ENCODE results near the gene SLC41A2. TPM values are rescaled to one million over a fixed set of nuclear protein-coding genes. Genes with fewer than 3 reads are reported as not detected.
A peak's percentile ranks its signal among the peaks of the same experiment; 100 is the strongest.

The SLC41A2 gene
- polyA plus RNA-seq, 1 donor (not counting 4 experiments of a cell fraction or from before 2014, with no cell fraction given), result 1.2 TPM

- Histone ChIP-seq H3K9me1 (ENCODE audit: control insufficient read depth, extremely low read depth, insufficient read depth, low read length) (no peaks in the 10 kb centered on the region), H3K4me3 (ENCODE audit: control insufficient read depth in 2 of 3, extremely low read depth in 1 of 3, insufficient read depth in 2 of 3, low read depth in 1 of 3, low read length in 3 of 3) (no peak overlapping the region), H2AFZ (ENCODE audit: control insufficient read depth, low read length) (no peak overlapping the region), H3K4me2 (ENCODE audit: control insufficient read depth, extremely low read depth, insufficient read depth, low read depth, low read length) (no peak overlapping the region), H3K27ac (ENCODE audit: control insufficient read depth, insufficient read depth, low read length) (no peak overlapping the region), H3K79me2 (ENCODE audit: control insufficient read depth, insufficient read depth, low read length) (no peaks in the 10 kb centered on the region), H3K9me3 (ENCODE audit: control insufficient read depth, low read depth, low read length) (no peaks in the 10 kb centered on the region), H3K36me3 (ENCODE audit: control insufficient read depth in 2 of 2, extremely low read depth in 1 of 2, insufficient read depth in 2 of 2, low read length in 2 of 2) (no peaks in the 10 kb centered on the region), H3K27me3 (ENCODE audit: control insufficient read depth, extremely low read depth, insufficient read depth, low read length) (no peaks in the 10 kb centered on the region), H3K4me1 (ENCODE audit: control insufficient read depth, extremely low read depth, insufficient read depth, low read length) (peaks cover 6% of the 10 kb centered on the region), H4K20me1 (ENCODE audit: control insufficient read depth, extremely low read depth, insufficient read depth, low read length) (no peaks in the 10 kb centered on the region), H3K9ac (ENCODE audit: control insufficient read depth, extremely low read depth, insufficient read depth, low read length) (no peak overlapping the region)
- dilution Hi-C loops (cut with MboI; ENCODE audit: extremely low pct_ligation_motif_present, low sequenced_read_pairs), result no loop called here
- TF ChIP-seq EZH2 (IDR thresholded peaks at IDR 0.05; ENCODE audit: low read length) (no peak), CTCF (optimal IDR thresholded peaks at IDR 0.05 in 1 of 3, IDR thresholded peaks at IDR 0.05 in 1 of 3, conservative IDR thresholded peaks at IDR 0.05 in 1 of 3; ENCODE audit: extremely low read depth in 1 of 3, insufficient read depth in 2 of 3, low read length in 3 of 3) (no peak)
- FAIRE-seq, result no peak
- DNase-seq (ENCODE audit: low read depth, low spot score), result no peak
Observed at GRCh38 chr12:104910196-104910840, 47.8 kb downstream of the SLC41A2 start.

GRCh38 chr12:104909761-104910160, 48.3 kb downstream of the SLC41A2 start:
- H3K4me3 ChIP-seq (ENCODE audit: control insufficient read depth in 2 of 3, extremely low read depth in 1 of 3, insufficient read depth in 2 of 3, low read depth in 1 of 3, low read length in 3 of 3), result no peak overlapping the region
- H3K36me3 ChIP-seq (ENCODE audit: control insufficient read depth in 2 of 2, extremely low read depth in 1 of 2, insufficient read depth in 2 of 2, low read length in 2 of 2), result no peaks in the 10 kb centered on the region
- no peak overlapping the region for H3K4me2 ChIP-seq (ENCODE audit: control insufficient read depth, extremely low read depth, insufficient read depth, low read depth, low read length)
- DNase-seq (ENCODE audit: low read depth, low spot score), result no peak
- no peaks in the 10 kb centered on the region for H3K79me2 ChIP-seq (ENCODE audit: control insufficient read depth, insufficient read depth, low read length)
- H3K9me3 ChIP-seq (ENCODE audit: control insufficient read depth, low read depth, low read length), result no peaks in the 10 kb centered on the region
- dilution Hi-C loops (cut with MboI; ENCODE audit: extremely low pct_ligation_motif_present, low sequenced_read_pairs), result no loop called here
- H3K9me1 ChIP-seq (ENCODE audit: control insufficient read depth, extremely low read depth, insufficient read depth, low read length), result no peaks in the 10 kb centered on the region
- peaks cover 6% of the 10 kb centered on the region for H3K4me1 ChIP-seq (ENCODE audit: control insufficient read depth, extremely low read depth, insufficient read depth, low read length)
- no peak for TF ChIP-seq CTCF (optimal IDR thresholded peaks at IDR 0.05 in 1 of 3, IDR thresholded peaks at IDR 0.05 in 1 of 3, conservative IDR thresholded peaks at IDR 0.05 in 1 of 3; ENCODE audit: extremely low read depth in 1 of 3, insufficient read depth in 2 of 3, low read length in 3 of 3)
- no peak for TF ChIP-seq EZH2 (IDR thresholded peaks at IDR 0.05; ENCODE audit: low read length)
- no peak overlapping the region for H3K9ac ChIP-seq (ENCODE audit: control insufficient read depth, extremely low read depth, insufficient read depth, low read length)
- H3K27me3 ChIP-seq (ENCODE audit: control insufficient read depth, extremely low read depth, insufficient read depth, low read length), result no peaks in the 10 kb centered on the region
- FAIRE-seq, result peak; percentile 76
- H2AFZ ChIP-seq (ENCODE audit: control insufficient read depth, low read length), result no peak overlapping the region
- H3K27ac ChIP-seq (ENCODE audit: control insufficient read depth, insufficient read depth, low read length), result no peak overlapping the region
- no peaks in the 10 kb centered on the region for H4K20me1 ChIP-seq (ENCODE audit: control insufficient read depth, extremely low read depth, insufficient read depth, low read length)

Other genes starting within 250 kb of the SLC41A2 start
- gene NOPCHAP1, start 28.0 kb upstream of the SLC41A2 start, polyA plus RNA-seq, result 7.9 to 16.7 TPM (median 9.2 TPM) in 3 replicates
- 0.90 to 1.8 TPM (median 1.5 TPM) in 3 replicates for gene ALDH1L2, start 126.2 kb upstream of the SLC41A2 start, polyA plus RNA-seq
- gene WASHC4, start 149.4 kb upstream of the SLC41A2 start, polyA plus RNA-seq, result 32.4 to 58.1 TPM (median 42.0 TPM) in 3 replicates

All from keratinocyte (primary cell).